GM12874 (cell line): Measurements from ENCODE around the gene SPRED2.

ENCODE experiments used
- TF ChIP-seq, protein P1 (sequence below): IDR thresholded peaks from 2 replicates; pipeline ENCODE4 v1.5.1; 2011; ENCODE audit warnings: low read depth, mild to moderate bottlenecking, control low read depth, low read length, moderate library complexity; ENCODE audit not compliant: insufficient read depth

The SPRED2 gene

GRCh38 chr2:65438137-65438899, 5.9 kb upstream of the SPRED2 start:
- TF ChIP-seq, protein P1, sequence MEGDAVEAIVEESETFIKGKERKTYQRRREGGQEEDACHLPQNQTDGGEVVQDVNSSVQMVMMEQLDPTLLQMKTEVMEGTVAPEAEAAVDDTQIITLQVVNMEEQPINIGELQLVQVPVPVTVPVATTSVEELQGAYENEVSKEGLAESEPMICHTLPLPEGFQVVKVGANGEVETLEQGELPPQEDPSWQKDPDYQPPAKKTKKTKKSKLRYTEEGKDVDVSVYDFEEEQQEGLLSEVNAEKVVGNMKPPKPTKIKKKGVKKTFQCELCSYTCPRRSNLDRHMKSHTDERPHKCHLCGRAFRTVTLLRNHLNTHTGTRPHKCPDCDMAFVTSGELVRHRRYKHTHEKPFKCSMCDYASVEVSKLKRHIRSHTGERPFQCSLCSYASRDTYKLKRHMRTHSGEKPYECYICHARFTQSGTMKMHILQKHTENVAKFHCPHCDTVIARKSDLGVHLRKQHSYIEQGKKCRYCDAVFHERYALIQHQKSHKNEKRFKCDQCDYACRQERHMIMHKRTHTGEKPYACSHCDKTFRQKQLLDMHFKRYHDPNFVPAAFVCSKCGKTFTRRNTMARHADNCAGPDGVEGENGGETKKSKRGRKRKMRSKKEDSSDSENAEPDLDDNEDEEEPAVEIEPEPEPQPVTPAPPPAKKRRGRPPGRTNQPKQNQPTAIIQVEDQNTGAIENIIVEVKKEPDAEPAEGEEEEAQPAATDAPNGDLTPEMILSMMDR, result no peak

- TF ChIP-seq, protein P1, result no peak
These were observed 5.2 kb upstream of the SPRED2 start for GRCh38 chr2:65437392-65438135.

DNA sequence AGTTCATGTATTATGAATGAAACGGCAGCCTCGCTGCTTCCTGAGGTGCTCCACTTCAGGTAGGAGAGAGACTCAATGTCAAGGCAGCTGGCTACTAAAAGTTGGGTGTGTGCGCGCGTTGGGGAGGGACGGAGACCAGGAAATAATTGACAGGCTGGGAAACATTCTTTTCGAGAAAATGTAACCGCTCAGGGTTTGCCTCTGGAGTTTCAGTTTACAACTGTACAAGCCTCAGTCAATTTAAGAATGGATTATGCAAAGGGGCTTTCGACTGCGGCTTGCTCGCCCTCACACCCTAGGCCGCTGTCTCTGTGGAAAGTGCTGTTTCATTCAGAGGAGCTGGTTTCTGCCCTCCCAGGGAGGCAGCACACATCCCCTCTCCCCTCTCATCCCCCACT, 4.4 kb upstream of the SPRED2 start:
- TF ChIP-seq, protein P1, result no peak

GRCh38 chr2:65436169-65436823, 3.9 kb upstream of the SPRED2 start:
- TF ChIP-seq, protein P1, result no peak

DNA sequence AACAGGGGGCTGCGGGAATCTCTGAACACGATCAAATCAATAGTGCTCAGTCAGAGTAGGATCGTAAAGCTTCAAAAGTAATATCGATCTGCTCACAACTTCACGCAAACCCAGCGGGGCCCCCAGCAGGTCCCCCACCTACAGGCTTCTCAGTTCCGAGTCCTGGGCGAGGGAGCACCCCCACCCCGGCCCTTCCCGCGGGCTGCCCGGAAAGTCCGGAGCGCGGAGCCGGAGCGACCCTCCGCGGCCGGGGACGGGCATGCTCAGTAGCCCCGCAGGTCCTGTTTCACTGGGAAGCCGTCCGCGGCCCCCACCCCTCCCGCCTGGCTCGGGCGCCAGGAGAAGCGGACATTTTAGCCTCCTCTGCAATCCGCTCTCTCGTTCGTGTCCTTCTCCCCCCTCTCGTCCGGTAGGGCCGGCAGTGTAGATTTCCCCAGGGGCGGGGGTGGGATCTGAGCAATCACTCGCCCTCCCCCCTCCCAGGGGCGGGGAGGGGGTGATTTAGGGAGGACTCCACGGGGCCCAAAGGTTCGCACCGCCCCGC, 3.3 kb upstream of the SPRED2 start:
- TF ChIP-seq, protein P1, result peak; percentile 29; the same call in 1 of the 2 replicates

DNA sequence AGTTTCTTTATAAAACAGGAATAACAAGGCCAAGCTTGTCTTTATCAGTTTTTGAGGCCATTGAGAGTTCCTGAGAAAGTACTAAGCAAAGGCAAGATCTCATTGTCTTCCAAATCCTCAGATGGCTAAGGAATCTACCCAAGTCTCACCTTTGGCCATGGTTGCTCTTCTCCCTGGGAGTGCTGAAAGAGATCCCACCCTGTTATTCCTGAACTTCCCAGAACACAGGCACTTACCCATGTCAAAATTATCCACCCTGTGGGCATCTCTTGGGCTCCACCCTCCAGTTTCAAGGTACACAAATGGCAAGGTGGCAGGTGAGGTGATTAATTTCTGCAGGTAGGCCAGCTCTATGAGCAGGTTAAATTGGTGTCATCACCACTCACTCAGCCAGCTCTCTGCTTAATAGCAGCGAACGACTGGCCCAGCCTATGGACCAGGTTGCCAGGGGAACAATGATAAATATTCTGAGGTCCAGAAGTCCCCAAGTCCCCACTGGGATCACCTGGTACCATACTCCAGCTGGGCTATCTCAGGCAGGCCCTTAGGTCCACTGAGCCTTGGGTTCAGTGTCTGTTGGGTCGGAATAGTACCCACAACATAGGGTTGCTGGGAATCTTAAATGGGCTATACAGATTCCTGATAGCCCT, 2.3 kb upstream of the SPRED2 start:
- TF ChIP-seq, protein P1, result no peak
